NCI-H2171 treated with DMSO at 0.1 percent for 48 hours (cell line): Measurements from ENCODE around the gene SLC52A1.
"Not testable (repeated sequence)": the region's sequence is repeated elsewhere in the genome, so short reads cannot be mapped to it uniquely, and the experiment has no call there.

Experiments used
- DNase-seq: peaks from one replicate; lab custom pipeline; 2025; lab: John Stamatoyannopoulos, UW

Gene SLC52A1

GRCh38 chr17:5031365-5032082, 3.7 kb downstream of the SLC52A1 start:
- DNase-seq: peak; percentile 87

- DNase-seq: not testable (repeated sequence)
These were observed 5.1 kb downstream of the SLC52A1 start for GRCh38 chr17:5030168-5030567.

DNA sequence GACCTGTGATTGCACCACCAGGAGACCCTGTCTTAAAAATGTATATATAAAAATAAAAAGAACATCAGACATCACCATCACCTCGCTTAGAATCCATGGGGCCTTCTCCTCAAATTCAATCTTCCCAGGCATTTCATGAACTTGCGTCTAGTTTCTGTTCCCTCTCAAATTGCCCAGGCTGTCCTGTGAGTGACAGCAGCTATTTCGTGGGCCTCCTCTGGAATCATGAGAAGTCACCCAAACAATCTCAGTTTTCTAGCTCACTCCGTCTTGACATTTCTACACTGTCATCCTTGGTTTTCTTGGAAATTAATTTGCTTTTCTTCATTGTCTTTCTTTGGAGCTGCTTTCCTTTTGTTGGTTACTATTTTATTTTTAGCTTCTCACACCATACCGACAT, 7.3 kb downstream of the SLC52A1 start:
- no peak for DNase-seq

DNA sequence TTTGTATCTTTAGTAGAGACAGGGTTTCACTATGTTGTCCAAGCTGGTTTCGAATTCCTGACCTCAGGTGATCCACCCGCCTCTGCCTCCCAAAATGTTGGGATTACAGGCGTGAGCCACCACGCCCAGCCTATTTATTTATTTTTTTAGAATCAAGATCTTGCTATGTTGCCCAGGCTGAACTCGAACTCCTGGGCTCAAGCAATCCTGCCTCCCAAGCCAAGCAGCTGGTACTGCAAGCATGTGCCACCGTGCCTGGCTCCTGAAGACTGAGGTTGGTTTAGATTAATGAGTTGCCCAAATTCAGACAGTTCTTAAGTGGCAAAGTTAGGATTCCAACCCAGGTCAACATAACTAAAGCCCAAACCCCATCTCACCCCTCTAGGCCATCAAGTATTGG, 7.9 kb downstream of the SLC52A1 start:
- DNase-seq: no peak

DNA sequence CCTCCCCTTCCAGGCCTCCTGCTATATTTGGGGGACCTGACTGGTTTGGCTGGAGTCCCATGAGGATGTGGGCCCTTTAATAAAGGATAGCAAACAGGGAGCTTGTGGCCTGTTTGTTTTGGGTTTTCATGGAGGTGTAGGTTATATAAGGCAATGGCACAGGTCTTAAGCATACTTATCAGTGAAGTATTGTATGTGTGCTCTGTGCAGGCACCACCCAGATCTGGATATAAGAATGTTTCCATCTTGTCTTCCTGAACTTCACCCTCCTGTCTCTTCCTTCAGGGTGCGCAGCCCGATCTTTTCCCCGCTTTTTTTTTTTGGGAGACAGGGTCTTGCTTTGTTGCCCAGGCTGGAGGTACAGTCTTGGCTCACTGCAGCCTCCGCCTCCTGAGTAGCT, 10.6 kb downstream of the SLC52A1 start:
- no peak for DNase-seq

GRCh38 chr17:5023588-5024147, 11.6 kb downstream of the SLC52A1 start:
- no peak for DNase-seq

- no peak for DNase-seq
These were observed 13.0 kb downstream of the SLC52A1 start for GRCh38 chr17:5022171-5022711.

DNA sequence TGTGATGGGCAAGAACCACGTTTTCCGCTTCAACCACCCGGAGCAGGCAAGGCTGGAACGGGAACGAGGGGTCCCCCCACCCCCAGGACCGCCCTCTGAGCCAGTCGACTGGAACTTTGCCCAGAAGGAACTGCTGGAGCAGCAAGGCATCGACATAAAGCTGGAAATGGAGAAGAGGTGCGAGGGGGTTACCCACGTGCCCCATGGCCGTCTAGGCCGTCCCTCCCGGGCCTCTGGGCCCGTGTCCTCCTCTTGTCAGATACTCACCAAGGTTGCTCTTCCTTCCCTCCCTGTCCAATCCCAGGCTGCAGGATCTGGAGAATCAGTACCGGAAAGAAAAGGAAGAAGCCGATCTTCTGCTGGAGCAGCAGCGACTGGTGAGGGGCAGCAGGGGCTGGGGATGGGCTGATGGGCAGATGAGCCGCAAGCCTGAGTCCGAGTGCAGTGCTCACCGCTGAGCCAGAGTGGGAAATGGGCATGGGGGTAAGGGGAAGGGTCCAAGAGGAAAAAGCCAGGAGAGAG, 14.7 kb downstream of the SLC52A1 start:
- no peak for DNase-seq

DNA sequence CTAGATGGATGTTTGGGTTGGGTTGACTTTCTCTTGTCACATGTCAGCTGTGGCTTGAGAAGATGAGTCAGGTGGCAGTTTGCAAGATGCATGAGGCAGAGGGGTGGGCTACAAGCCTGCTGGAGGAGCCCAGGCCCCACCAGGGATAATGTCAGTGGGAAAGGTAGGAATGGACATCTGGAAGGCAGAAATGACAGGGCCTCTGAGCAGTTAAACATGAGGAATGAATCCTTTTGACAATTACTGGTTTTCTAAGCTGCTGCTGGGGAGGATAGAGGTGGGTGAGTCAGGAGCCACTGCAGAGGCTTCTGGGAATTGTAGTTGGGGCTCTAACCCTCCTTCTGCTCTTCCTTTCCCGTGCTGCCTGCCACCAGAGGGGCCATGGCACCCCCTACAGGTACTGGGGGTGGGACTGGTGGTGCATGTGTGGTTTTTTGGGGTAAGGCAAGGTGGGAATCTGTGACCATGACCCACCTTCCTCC, 15.7 kb downstream of the SLC52A1 start:
- no peak for DNase-seq

- DNase-seq: no peak
These were observed 20.9 kb downstream of the SLC52A1 start for GRCh38 chr17:5014357-5014756.

DNA sequence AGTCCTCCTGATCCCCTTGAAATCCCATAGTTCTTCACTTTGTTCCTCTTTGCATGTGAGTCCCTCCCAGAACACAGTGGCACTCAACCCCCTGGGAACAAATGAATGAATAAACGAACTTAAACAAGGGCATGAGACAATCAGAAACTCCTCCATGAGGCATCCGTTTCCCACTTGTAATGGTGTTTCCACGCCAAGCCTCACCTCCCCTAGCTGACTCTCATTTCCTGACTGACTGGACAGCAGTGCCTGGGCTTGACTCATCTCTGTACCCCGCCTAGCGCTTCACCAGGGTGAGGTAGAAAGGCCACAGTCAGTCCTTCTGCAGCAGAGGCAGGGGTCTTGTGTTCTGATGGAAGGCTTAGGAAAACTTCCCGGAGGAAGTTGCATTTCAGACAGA, 23.3 kb downstream of the SLC52A1 start:
- no peak for DNase-seq

- no peak for DNase-seq
These were observed 31.9 kb downstream of the SLC52A1 start for GRCh38 chr17:5003214-5003867.

- DNase-seq: no peak
These were observed 33.0 kb downstream of the SLC52A1 start for GRCh38 chr17:5002121-5002788.

DNA sequence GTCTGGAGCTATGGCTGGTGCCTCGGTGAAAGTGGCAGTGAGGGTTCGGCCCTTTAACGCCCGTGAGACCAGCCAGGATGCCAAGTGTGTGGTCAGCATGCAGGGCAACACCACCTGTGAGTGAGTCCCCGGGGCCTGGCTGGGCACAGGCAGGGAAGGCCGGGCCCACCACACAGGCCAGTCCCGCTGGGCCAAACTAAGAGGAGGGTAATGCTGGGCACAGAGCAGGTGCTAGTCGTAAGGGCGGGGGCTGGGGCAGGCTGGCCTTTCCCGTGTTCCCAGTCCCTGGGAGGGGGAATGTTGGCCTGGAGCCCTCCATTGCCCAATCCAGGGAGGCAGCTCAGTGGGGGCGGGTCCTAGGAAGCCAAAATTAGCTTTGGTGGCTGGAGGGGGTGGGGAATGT, 35.0 kb downstream of the SLC52A1 start:
- DNase-seq: no peak

DNA sequence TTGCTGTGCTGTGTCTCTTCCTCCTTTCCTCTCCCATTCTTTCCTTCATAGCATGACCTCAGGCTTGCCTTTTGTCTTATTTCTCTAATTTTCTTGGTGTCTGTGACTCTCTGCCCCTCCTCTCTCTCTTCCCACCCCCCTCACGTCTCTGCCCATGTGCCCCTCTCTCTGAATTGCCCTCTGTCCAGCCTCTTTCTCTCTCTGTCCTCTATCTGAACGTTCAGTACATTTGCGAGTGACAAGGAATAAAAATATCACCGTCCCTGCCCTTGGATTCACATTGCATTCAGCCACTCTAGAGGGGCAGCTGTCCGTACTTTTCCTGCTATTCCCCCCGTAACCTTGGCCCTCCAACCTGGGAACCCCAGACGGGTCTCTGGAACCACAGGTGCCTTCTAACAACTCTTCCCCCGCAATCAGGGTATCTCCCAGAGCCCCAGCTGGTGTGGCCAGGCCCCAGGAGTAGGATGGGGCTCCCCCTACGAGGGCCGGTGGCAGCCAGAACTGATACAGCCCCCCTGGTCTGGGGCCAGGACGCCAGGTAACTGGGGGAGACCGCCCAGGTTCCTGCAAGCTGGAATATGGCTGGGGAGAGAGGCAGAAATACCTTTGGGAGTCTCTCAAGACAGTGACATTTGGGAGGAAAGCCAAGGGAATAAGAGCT, 35.7 kb downstream of the SLC52A1 start:
- DNase-seq: no peak

DNA sequence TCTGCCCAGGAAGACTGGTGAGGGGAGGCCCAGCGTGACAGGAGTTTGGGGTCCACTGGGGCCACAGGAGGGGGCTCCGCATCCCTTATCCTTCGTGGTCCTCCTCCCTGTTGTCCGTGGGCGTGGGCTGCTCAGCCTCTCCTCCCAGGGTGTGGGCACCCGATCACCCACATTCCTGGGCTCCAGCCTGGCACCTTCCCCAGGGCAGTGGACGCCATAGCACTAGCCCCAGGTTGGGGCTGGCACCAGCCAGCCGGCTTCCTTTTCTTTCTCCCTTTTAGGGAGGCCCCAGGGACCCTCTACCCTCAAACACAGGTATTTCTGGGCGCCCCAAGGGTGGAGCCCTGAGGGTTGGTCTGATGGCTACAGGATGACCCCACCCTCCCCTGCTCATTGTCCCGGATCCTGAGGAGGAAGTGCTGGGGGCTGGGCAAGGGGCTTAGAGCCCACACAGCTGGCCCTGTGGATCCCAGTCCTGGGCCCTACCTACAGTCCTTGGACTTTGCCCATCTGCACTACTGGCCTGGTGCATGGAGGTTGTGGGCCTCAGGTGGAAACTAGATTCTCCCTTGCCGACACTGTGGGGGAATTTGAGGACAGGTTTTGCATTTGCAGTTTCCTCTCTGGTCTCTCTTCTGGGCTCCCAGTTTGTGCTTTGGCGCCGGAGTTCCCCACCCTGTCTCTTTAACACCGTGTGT, 36.3 kb downstream of the SLC52A1 start:
- no peak for DNase-seq

- DNase-seq: peak; percentile 43
These were observed 37.0 kb downstream of the SLC52A1 start for GRCh38 chr17:4998027-4998731.

DNA sequence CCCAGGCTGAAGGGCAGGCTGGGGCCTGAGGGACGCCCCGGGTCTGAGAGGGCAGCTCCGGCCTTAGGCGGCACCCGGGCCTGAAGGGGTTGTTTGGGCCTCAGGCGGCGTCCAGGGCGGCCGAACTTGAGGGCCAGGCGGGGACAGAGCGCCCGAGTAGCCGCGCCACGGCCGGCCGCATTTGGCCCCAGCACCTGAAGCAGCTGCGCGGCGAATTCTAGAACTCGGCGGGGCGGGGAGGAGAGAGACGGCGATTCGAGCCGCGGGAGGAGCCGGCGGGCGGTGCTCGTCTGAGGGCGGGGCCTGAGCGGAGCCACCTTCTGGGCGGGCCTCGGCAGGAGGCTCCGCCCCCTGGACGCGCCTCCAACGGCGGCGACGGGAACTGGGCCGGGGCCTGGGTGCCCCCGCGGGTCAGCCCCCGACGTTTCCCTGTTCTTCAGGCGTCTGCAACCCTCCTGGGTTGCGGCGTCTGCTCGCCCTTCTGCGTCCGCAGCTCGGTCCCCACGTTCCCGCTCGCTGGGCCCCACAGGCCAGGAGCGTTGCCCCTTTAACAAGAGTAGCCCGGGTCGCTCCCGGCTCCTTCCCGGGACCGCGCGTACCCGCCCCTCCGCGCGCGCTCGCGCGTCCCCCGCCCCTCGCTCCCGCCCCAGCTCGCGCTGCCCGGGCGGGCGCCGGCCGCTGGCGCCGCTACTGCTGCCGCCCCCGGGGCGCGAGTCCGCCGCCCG, 37.8 kb downstream of the SLC52A1 start, which contains the start of the genes INCA1 and KIF1C:
TSS of gene INCA1 (minus strand) at position 221 of the 725 bp plus-strand sequence. CDS start 3,085 bp downstream, outside the sequence.
TSS of gene KIF1C (plus strand) at position 649 of the 725 bp plus-strand sequence. CDS start 2,297 bp downstream, outside the sequence.
- peak; percentile 81 for DNase-seq

- no peak for DNase-seq
These were observed 41.1 kb downstream of the SLC52A1 start for GRCh38 chr17:4994081-4994595.
